HL-60 (cell line): ENCODE results near the gene DNAAF9.

Source experiments
- GABPA ChIP-seq: IDR thresholded peaks from 2 replicates; pipeline ENCODE4 v1.6.1; 2012; ENCODE audit warnings: low read depth
- POLR2AphosphoS5 ChIP-seq: IDR thresholded peaks from 2 replicates; pipeline ENCODE4 v1.6.1; 2012; ENCODE audit warnings: low read depth
- TF ChIP-seq, protein P1 (sequence below): IDR thresholded peaks from one replicate; pipeline ENCODE4 v1.5.1; 2011; ENCODE audit warnings: low read length, control low read depth, inconsistent platforms; ENCODE audit not compliant: insufficient read depth

DNA sequence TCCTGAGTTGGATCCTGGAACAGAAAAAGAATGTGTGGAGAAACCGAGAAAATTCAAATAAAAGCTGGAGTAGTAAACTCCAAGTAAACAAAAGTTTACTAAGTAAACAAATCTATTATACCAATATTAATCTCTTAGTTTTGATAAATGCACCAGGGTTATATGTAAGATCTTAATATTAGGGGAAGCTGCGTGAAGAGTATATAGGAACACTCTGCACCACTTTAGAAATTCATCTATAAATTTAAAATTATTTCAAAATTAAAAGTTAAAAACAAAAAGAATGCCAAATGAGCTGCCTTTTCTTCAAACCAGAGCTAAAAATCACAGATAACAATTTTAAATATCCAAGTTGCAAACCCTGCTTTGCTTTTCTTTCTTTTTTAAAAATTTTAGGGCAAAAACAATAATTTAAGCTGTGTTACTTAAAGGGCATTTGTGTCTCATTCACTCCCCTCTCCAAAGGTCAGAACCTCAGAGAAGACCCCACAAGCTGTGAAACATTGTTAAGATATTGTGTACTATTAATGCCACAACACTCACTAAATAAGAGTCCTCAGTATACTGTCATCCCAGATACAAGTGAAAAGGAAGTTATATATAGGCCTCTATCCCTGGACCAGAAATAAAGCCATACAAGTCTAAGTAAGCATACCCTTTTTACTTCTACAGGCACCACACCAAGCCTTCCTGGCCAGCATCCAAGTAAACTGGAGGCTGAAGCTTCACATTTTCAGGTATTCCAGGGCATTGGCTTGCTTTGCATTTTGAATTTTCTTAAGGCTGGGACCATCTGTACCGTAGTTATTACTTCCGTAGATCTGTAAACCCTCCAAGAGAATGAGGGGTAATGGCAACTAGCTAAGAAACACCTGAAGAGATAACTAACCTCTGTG lies 7.0 kb downstream of the DNAAF9 start:
- no peak for TF ChIP-seq POLR2AphosphoS5
- TF ChIP-seq, protein P1, sequence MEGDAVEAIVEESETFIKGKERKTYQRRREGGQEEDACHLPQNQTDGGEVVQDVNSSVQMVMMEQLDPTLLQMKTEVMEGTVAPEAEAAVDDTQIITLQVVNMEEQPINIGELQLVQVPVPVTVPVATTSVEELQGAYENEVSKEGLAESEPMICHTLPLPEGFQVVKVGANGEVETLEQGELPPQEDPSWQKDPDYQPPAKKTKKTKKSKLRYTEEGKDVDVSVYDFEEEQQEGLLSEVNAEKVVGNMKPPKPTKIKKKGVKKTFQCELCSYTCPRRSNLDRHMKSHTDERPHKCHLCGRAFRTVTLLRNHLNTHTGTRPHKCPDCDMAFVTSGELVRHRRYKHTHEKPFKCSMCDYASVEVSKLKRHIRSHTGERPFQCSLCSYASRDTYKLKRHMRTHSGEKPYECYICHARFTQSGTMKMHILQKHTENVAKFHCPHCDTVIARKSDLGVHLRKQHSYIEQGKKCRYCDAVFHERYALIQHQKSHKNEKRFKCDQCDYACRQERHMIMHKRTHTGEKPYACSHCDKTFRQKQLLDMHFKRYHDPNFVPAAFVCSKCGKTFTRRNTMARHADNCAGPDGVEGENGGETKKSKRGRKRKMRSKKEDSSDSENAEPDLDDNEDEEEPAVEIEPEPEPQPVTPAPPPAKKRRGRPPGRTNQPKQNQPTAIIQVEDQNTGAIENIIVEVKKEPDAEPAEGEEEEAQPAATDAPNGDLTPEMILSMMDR, result no peak
- TF ChIP-seq GABPA, result no peak
